ENCODE results near the gene HIVEP3.

HIVEP3 gene

DNA sequence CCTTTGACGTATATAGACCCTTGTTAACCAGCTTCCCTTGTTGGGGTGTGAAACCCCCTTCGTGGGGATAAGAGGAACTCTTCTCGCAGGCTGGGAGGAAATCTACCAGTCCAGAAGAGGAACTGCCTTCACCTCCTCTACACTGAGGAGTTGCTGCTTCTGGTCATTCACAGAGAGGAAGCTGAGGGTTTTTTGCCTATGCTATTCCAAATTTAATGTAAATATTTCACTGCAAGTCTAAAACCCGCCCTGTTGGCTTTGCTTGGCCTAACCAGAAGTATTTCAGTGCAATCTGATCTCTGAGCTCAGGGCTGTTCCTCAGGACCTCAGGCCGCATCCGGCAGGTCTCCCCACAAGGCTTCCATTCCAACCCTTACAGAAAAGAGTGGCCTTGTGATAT, 150.1 kb downstream of the HIVEP3 start:
- Histone ChIP-seq H3K9me3 (no peaks in the 10 kb centered on the region), H3K27me3 (no peaks in the 10 kb centered on the region), H3K4me1 (peaks cover 0 to 20% (median 4%) of the 10 kb centered on the region in 4 donors), H3K27ac (no peak overlapping the region), H3K4me3 (no peak overlapping the region), H3K36me3 (no peaks in the 10 kb centered on the region)
- peak in 1 of 2 donors; percentile 50 for DNase-seq
- intact Hi-C loops (cut with DNase I; ENCODE audit: low total_unique reads), result no loop called here
- TF ChIP-seq, protein P1, sequence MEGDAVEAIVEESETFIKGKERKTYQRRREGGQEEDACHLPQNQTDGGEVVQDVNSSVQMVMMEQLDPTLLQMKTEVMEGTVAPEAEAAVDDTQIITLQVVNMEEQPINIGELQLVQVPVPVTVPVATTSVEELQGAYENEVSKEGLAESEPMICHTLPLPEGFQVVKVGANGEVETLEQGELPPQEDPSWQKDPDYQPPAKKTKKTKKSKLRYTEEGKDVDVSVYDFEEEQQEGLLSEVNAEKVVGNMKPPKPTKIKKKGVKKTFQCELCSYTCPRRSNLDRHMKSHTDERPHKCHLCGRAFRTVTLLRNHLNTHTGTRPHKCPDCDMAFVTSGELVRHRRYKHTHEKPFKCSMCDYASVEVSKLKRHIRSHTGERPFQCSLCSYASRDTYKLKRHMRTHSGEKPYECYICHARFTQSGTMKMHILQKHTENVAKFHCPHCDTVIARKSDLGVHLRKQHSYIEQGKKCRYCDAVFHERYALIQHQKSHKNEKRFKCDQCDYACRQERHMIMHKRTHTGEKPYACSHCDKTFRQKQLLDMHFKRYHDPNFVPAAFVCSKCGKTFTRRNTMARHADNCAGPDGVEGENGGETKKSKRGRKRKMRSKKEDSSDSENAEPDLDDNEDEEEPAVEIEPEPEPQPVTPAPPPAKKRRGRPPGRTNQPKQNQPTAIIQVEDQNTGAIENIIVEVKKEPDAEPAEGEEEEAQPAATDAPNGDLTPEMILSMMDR (IDR thresholded peaks at IDR 0.05), result no peak

DNA sequence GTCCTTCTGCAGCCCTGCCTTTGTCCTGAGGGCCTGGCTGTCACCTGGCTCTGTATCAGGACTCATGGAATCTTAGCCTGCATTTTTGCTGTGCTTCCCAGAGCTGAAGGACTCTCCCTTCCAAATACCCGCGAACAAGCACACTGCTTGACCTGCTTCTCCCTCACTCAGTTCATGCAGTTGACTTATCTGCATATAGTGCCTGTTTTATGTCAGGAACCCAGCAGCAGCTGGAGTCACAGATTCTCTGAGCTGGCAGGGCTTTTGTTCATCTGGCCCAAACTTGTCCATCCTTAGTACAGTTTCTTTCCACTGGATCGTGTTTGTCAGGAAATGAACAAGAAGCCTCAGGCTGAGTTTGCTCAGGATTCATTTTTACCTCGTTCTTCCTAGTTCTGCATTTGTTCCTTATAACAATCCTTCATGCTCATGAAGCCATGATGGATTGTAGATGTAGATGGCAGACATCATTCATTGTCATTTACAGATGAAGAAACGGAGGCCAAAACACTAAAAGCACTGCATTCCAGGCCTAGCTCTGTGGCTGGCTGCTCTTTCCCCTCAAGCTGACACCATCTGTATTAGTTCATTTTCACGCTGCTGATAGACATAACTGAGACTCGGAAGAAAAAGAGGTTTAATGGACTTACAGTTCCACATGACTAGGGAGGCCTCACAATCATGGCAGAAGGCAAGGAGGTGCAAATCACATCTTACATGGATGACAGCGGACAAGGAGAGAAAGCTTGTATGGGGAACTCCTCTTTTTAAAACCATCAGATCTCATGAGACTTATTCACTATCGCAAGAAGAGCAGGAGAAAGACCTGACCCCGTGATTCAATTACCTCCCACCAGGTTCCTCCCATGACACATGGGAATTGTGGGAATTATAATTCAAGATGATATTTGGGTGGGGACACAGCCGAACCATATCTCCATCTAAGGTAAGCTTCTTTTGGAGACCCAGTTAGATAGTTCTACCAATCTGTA, 150.9 kb downstream of the HIVEP3 start:
- no peaks in the 10 kb centered on the region for H3K27me3 ChIP-seq
- H3K27ac ChIP-seq, result no peak overlapping the region
- TF ChIP-seq, protein P1 (IDR thresholded peaks at IDR 0.05), result no peak
- peaks cover 0 to 12% (median under 1%) of the 10 kb centered on the region in 4 donors for H3K4me1 ChIP-seq
- no peaks in the 10 kb centered on the region for H3K9me3 ChIP-seq
- no peak overlapping the region for H3K4me3 ChIP-seq
- intact Hi-C loops (cut with DNase I; ENCODE audit: low total_unique reads), result no loop called here
- no peak for DNase-seq
- no peaks in the 10 kb centered on the region for H3K36me3 ChIP-seq

DNA sequence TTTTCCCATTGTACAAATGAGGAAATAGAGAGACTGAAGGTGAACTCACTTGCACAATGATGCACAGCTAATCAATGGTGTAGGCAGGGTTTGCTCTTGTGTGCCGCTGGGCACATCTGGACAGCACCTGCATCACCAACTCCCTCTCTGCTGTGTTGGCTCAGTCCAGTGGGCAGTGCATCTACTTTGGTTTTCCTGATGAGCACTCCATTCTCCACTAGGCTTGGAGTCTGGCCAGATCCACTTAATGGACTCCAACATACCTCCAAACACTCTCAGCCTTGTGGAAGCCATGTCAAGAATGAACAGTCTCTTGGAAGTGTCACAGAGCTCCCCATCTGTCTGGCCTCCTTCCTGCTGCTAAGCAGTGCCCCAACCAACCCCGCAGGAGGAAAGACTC, 152.2 kb downstream of the HIVEP3 start:
- Histone ChIP-seq H3K9me3 (no peaks in the 10 kb centered on the region), H3K4me1 (no peaks in the 10 kb centered on the region), H3K27me3 (no peaks in the 10 kb centered on the region), H3K36me3 (no peaks in the 10 kb centered on the region), H3K27ac (no peak overlapping the region), H3K4me3 (no peak overlapping the region)
- TF ChIP-seq, protein P1 (IDR thresholded peaks at IDR 0.05), result no peak
- no peak for DNase-seq
- intact Hi-C loops (cut with DNase I; ENCODE audit: low total_unique reads), result no loop called here

DNA sequence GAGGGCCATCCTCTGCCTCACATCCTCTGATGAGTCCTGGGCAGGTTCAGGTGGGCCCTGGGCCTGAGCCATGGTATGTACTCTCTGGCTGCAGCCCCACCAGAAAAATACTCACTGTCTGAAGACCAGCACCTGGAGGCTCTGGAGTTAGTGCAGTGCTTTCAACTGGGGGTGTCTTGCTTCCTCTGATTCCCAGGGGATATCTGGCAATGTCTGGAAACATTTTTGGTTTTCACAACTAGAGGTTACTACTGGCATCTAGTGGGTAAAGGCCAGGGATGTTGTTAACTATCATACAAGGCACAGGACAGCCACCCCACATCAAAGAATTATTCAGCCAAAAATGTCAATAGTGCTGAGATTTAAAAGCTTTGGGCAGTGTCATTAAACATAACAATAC, 152.7 kb downstream of the HIVEP3 start:
- Histone ChIP-seq H3K36me3 (no peaks in the 10 kb centered on the region), H3K4me3 (no peak overlapping the region), H3K9me3 (no peaks in the 10 kb centered on the region), H3K4me1 (no peaks in the 10 kb centered on the region), H3K27me3 (no peaks in the 10 kb centered on the region), H3K27ac (no peak overlapping the region)
- TF ChIP-seq, protein P1 (IDR thresholded peaks at IDR 0.05), result no peak
- intact Hi-C loops (cut with DNase I; ENCODE audit: low total_unique reads), result no loop called here
- no peak for DNase-seq

DNA sequence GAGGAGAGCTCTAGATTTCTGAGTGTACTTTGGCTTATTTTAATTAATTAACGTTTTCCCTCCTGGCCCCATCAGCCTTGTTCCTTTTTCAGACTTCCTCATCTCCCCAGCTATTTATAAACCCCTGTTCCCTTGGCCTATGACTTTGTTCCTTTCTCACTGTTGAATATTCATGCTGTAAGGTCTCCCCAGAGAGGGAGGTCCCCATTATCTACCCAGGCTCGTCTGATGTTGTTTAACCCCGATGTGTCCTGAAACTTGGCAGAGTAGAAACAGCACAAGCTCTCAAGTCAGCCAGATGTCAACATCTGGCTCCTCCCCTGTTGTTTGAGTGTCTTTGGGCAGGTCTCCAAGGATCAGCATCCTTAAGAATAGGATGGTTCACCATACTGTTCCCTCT, 153.6 kb downstream of the HIVEP3 start:
- Histone ChIP-seq H3K4me3 (no peak overlapping the region), H3K27me3 (no peaks in the 10 kb centered on the region), H3K9me3 (no peaks in the 10 kb centered on the region), H3K27ac (no peak overlapping the region), H3K36me3 (no peaks in the 10 kb centered on the region), H3K4me1 (no peaks in the 10 kb centered on the region)
- TF ChIP-seq, protein P1 (IDR thresholded peaks at IDR 0.05), result no peak
- no peak for DNase-seq
- intact Hi-C loops (cut with DNase I; ENCODE audit: low total_unique reads), result no loop called here

Data from tibial artery (tissue), 4 donors.